Activated CD8-positive, alpha-beta T cell treated with anti-CD3 and anti-CD28 coated beads, Interleukin-2, amount 10 ng/mL, durations not matched to agents 7 days and 5 days (primary cell): ENCODE measurements around the gene KCNAB2. TPM values are rescaled to one million over a fixed set of nuclear protein-coding genes. Genes with fewer than 3 reads are reported as not detected.

Source experiments
- ATAC-seq: fragments of 150-1000 bp; cut with Tn5 transposase; one replicate; pipeline ENCODE4 v1.10.0; 2021; ENCODE audit warnings: moderate library complexity
- CTCF ChIA-PET: fragments of 350-600 bp; sonication (Branson Sonifier 250); formaldehyde crosslinking; loops from one replicate; lab custom pipeline; 2021; ENCODE audit warnings: antibody characterized with exemption; lab: Charles Lee
- POLR2A ChIA-PET: fragments of 350-600 bp; sonication (Branson Sonifier 250); formaldehyde crosslinking; loops from one replicate; lab custom pipeline; 2021; ENCODE audit warnings: antibody characterized with exemption; lab: Charles Lee
- DNase-seq: peaks from one replicate; pipeline ENCODE4 v3.0.0-alpha.2; 2020
- H3K27ac Mint-ChIP-seq: one replicate; pipeline ENCODE4 v1.8.0; 2021; ENCODE audit warnings: mild to moderate bottlenecking, mixed read lengths
- H3K27me3 Mint-ChIP-seq: one replicate; pipeline ENCODE4 v1.8.0; 2021; ENCODE audit warnings: low read depth, mixed read lengths
- H3K36me3 Mint-ChIP-seq: one replicate; pipeline ENCODE4 v1.8.0; 2021; ENCODE audit warnings: low read depth, mixed read lengths
- H3K4me1 Mint-ChIP-seq: one replicate; pipeline ENCODE4 v1.8.0; 2021; ENCODE audit warnings: low read depth, mixed read lengths
- H3K4me3 Mint-ChIP-seq: one replicate; pipeline ENCODE4 v1.8.0; 2021; ENCODE audit warnings: mild to moderate bottlenecking, mixed read lengths
- H3K9me3 Mint-ChIP-seq: one replicate; pipeline ENCODE4 v1.8.0; 2022; ENCODE audit warnings: mixed read lengths; ENCODE audit not compliant: insufficient read depth
- total RNA-seq, 2 experiments: library from RNA; stranded (reverse); gene quantifications; one replicate each; pipeline ENCODE4 v1.2.3, GENCODE V29; 2021

Gene KCNAB2
- 100 to 1,000 TPM; 343 to 360 TPM for total RNA-seq

- H3K36me3 Mint-ChIP-seq = peaks cover 69% of the 10 kb centered on the region
- no peaks in the 10 kb centered on the region for H3K27me3 Mint-ChIP-seq
- CTCF ChIA-PET = no interaction called here
- POLR2A ChIA-PET = no interaction called here
- H3K4me3 Mint-ChIP-seq = no peak within 1 kb of the TSS
- peaks cover 23% of the 10 kb centered on the region for H3K4me1 Mint-ChIP-seq
- H3K9me3 Mint-ChIP-seq = no peaks in the 10 kb centered on the region
- DNase-seq (no peak), ATAC-seq (no peak)
- H3K27ac Mint-ChIP-seq = no peak within 1 kb of the TSS
These were observed at the start of gene KCNAB2 for GRCh38 chr1:6045561-6045960. Gene KCNAB2 (plus strand): TSS chr1:6045888. CDS start chr1:6051537, 5,649 bp downstream.

- ChIA-PET CTCF (no interaction called here), POLR2A (interaction anchor here (8.2 kb wide), 1 partner anchor 31 kb away, joined by 105 read pairs; no protein-coding TSS in a partner anchor)
- H3K27ac Mint-ChIP-seq = no peak overlapping the region
- no peaks in the 10 kb centered on the region for H3K27me3 Mint-ChIP-seq
- no peak for DNase-seq
- H3K9me3 Mint-ChIP-seq = no peaks in the 10 kb centered on the region
- H3K4me1 Mint-ChIP-seq = peaks cover 32% of the 10 kb centered on the region
- no peak for ATAC-seq
- no peak overlapping the region for H3K4me3 Mint-ChIP-seq
- H3K36me3 Mint-ChIP-seq = peaks cover 16% of the 10 kb centered on the region
These were observed 48.9 kb upstream of the KCNAB2 start for GRCh38 chr1:5996641-5997270.

- H3K4me3 Mint-ChIP-seq = no peak overlapping the region
- no peak overlapping the region for H3K27ac Mint-ChIP-seq
- ChIA-PET CTCF (no interaction called here), POLR2A (interaction anchor here (8.2 kb wide), 1 partner anchor 30 kb away, joined by 105 read pairs; no protein-coding TSS in a partner anchor)
- H3K27me3 Mint-ChIP-seq = no peaks in the 10 kb centered on the region
- peaks cover 16% of the 10 kb centered on the region for H3K36me3 Mint-ChIP-seq
- DNase-seq (no peak), ATAC-seq (no peak)
- H3K4me1 Mint-ChIP-seq = peaks cover 32% of the 10 kb centered on the region
- no peaks in the 10 kb centered on the region for H3K9me3 Mint-ChIP-seq
These were observed 48.4 kb upstream of the KCNAB2 start for GRCh38 chr1:5997316-5997715.

GRCh38 chr1:5998051-5998905 is 47.4 kb upstream of the KCNAB2 start:
- H3K4me1 Mint-ChIP-seq = peaks cover 32% of the 10 kb centered on the region

GRCh38 chr1:5998906-5999301 is 46.8 kb upstream of the KCNAB2 start:
- no peak for ATAC-seq
- no peaks in the 10 kb centered on the region for H3K9me3 Mint-ChIP-seq
- peaks cover 16% of the 10 kb centered on the region for H3K36me3 Mint-ChIP-seq
- peaks cover 39% of the 10 kb centered on the region for H3K4me1 Mint-ChIP-seq
- H3K27ac Mint-ChIP-seq = no peak overlapping the region
- CTCF ChIA-PET = no interaction called here
- no peak overlapping the region for H3K4me3 Mint-ChIP-seq
- DNase-seq = no peak
- no peaks in the 10 kb centered on the region for H3K27me3 Mint-ChIP-seq
- POLR2A ChIA-PET = interaction anchor here (1.0 to 8.2 kb wide), 2 partner anchors 29 to 35 kb away, joined by 3 to 105 read pairs; no protein-coding TSS in a partner anchor

More at GRCh38 chr1:5998051-5998905, 47.4 kb upstream of the KCNAB2 start:
- ChIA-PET POLR2A (interaction anchor here (1.0 to 8.2 kb wide), 2 partner anchors 29 to 35 kb away, joined by 3 to 105 read pairs; no protein-coding TSS in a partner anchor), CTCF (no interaction called here)
- H3K27me3 Mint-ChIP-seq = no peaks in the 10 kb centered on the region
- DNase-seq = no peak
- peaks cover 15% of the 10 kb centered on the region for H3K36me3 Mint-ChIP-seq
- no peak overlapping the region for H3K27ac Mint-ChIP-seq
- no peaks in the 10 kb centered on the region for H3K9me3 Mint-ChIP-seq
- H3K4me3 Mint-ChIP-seq = no peak overlapping the region
- no peak for ATAC-seq

GRCh38 chr1:5999711-6000443 is 45.8 kb upstream of the KCNAB2 start:
- peaks cover 31% of the 10 kb centered on the region for H3K4me1 Mint-ChIP-seq
- no peak for ATAC-seq
- H3K36me3 Mint-ChIP-seq = peaks cover 9% of the 10 kb centered on the region
- CTCF ChIA-PET = no interaction called here
- no peak overlapping the region for H3K4me3 Mint-ChIP-seq
- no peaks in the 10 kb centered on the region for H3K9me3 Mint-ChIP-seq
- no peak overlapping the region for H3K27ac Mint-ChIP-seq
- POLR2A ChIA-PET = interaction anchor here (8.2 kb wide), 1 partner anchor 28 kb away, joined by 105 read pairs; no protein-coding TSS in a partner anchor
- no peak for DNase-seq
- no peaks in the 10 kb centered on the region for H3K27me3 Mint-ChIP-seq

- H3K4me3 Mint-ChIP-seq = no peak overlapping the region
- DNase-seq = no peak
- peaks cover 9% of the 10 kb centered on the region for H3K36me3 Mint-ChIP-seq
- ChIA-PET CTCF (no interaction called here), POLR2A (no interaction called here)
- peaks cover 25% of the 10 kb centered on the region for H3K4me1 Mint-ChIP-seq
- H3K27me3 Mint-ChIP-seq = no peaks in the 10 kb centered on the region
- ATAC-seq = no peak
- H3K9me3 Mint-ChIP-seq = no peaks in the 10 kb centered on the region
- no peak overlapping the region for H3K27ac Mint-ChIP-seq
These were observed 45.0 kb upstream of the KCNAB2 start for GRCh38 chr1:6000444-6001288.

GRCh38 chr1:6001992-6002576 is 43.6 kb upstream of the KCNAB2 start:
- Mint-ChIP-seq H3K4me3 (no peak overlapping the region), H3K36me3 (peaks cover 7% of the 10 kb centered on the region), H3K27ac (no peak overlapping the region), H3K9me3 (no peaks in the 10 kb centered on the region), H3K27me3 (no peaks in the 10 kb centered on the region), H3K4me1 (peaks cover 21% of the 10 kb centered on the region)
- POLR2A ChIA-PET = no interaction called here
- ATAC-seq (no peak), DNase-seq (no peak)
- CTCF ChIA-PET = no interaction called here

GRCh38 chr1:6002714-6003501 is 42.8 kb upstream of the KCNAB2 start:
- H3K4me1 Mint-ChIP-seq = peaks cover 27% of the 10 kb centered on the region
- no peak overlapping the region for H3K4me3 Mint-ChIP-seq
- H3K36me3 Mint-ChIP-seq = peaks cover 4% of the 10 kb centered on the region
- no peaks in the 10 kb centered on the region for H3K9me3 Mint-ChIP-seq
- ChIA-PET CTCF (no interaction called here), POLR2A (interaction anchor here (0.6 kb wide), 1 partner anchor 26 kb away, joined by 5 read pairs; no protein-coding TSS in a partner anchor)
- H3K27me3 Mint-ChIP-seq = no peaks in the 10 kb centered on the region
- ATAC-seq (no peak), DNase-seq (no peak)
- peak overlapping the region; percentile 1 for H3K27ac Mint-ChIP-seq
